GM23338 (cell line): ENCODE results near the gene MAP2K5. TPM values are rescaled to one million over a fixed set of nuclear protein-coding genes. Genes with fewer than 3 reads are reported as not detected.

ENCODE experiments used
- ATAC-seq: fragments of 200-7000 bp; cut with Tn5 transposase; 3 replicates; pipeline ENCODE4 v1.9.1; 2020
- DNase-seq: peaks from one replicate; pipeline ENCODE4 v3.0.0-alpha.2; 2015; ENCODE audit warnings: low spot score
- H2AFZ ChIP-seq: fragments of 200-600 bp; sonication (generic); 2 replicates; pipeline ENCODE4 v1.8.0; 2016; ENCODE audit warnings: antibody characterized with exemption, mild to moderate bottlenecking, moderate library complexity
- H3F3A ChIP-seq: fragments of 200-600 bp; sonication (generic); replicated peaks from 2 replicates; pipeline ENCODE4 v1.8.0; 2017; ENCODE audit warnings: antibody characterized with exemption, mixed run types, low read depth
- H3K27ac ChIP-seq: fragments of 200-600 bp; sonication (generic); 2 replicates; pipeline ENCODE4 v1.6.1; 2016; ENCODE audit warnings: low read depth
- H3K27me3 ChIP-seq: fragments of 200-600 bp; sonication (generic); 2 replicates; pipeline ENCODE4 v1.8.0; 2016; ENCODE audit warnings: mild to moderate bottlenecking, mixed run types, moderate library complexity; ENCODE audit not compliant: insufficient read depth
- H3K36me3 ChIP-seq: fragments of 200-600 bp; sonication (generic); 2 replicates; pipeline ENCODE4 v1.8.0; 2016; ENCODE audit warnings: mild to moderate bottlenecking; ENCODE audit not compliant: insufficient read depth
- H3K4me1 ChIP-seq: fragments of 200-600 bp; sonication (generic); 2 replicates; pipeline ENCODE4 v1.8.0; 2016; ENCODE audit warnings: mild to moderate bottlenecking, moderate library complexity; ENCODE audit not compliant: insufficient read depth
- H3K4me2 ChIP-seq: fragments of 200-600 bp; sonication (generic); 2 replicates; pipeline ENCODE4 v1.7.1; 2017; ENCODE audit warnings: mixed run types
- H3K4me3 ChIP-seq: fragments of 200-600 bp; sonication (generic); 2 replicates; pipeline ENCODE4 v1.6.1; 2016; ENCODE audit warnings: mixed run types
- H3K79me2 ChIP-seq: fragments of 200-600 bp; sonication (generic); replicated peaks from 2 replicates; pipeline ENCODE4 v1.8.0; 2017; ENCODE audit warnings: mild to moderate bottlenecking; ENCODE audit not compliant: insufficient read depth
- H3K9me2 ChIP-seq: fragments of 200-600 bp; sonication (generic); 2 replicates; pipeline ENCODE4 v1.8.0; 2017; ENCODE audit not compliant: insufficient read depth
- H4K20me1 ChIP-seq: fragments of 200-600 bp; sonication (generic); replicated peaks from 2 replicates; pipeline ENCODE4 v1.8.0; 2017; ENCODE audit warnings: mild to moderate bottlenecking; ENCODE audit not compliant: insufficient read depth
- H3K27ac Mint-ChIP-seq: 2 replicates; pipeline ENCODE4 v1.8.0; 2020; ENCODE audit warnings: inconsistent platforms, mild to moderate bottlenecking, moderate library complexity, mixed read lengths
- H3K27me3 Mint-ChIP-seq: 3 replicates; pipeline ENCODE4 v1.8.0; 2022; ENCODE audit warnings: low read depth, mild to moderate bottlenecking, moderate library complexity, mixed read lengths, inconsistent platforms; ENCODE audit not compliant: insufficient read depth, poor library complexity
- H3K36me3 Mint-ChIP-seq: 3 replicates; pipeline ENCODE4 v1.8.0; 2021; ENCODE audit warnings: low read depth, mild to moderate bottlenecking, inconsistent platforms, moderate library complexity, mixed read lengths
- H3K4me1 Mint-ChIP-seq: 3 replicates; pipeline ENCODE4 v1.8.0; 2020; ENCODE audit warnings: mild to moderate bottlenecking, inconsistent platforms, mixed read lengths
- H3K4me3 Mint-ChIP-seq: 3 replicates; pipeline ENCODE4 v1.8.0; 2021; ENCODE audit warnings: moderate library complexity, mild to moderate bottlenecking, inconsistent platforms, mixed read lengths
- H3K9me3 Mint-ChIP-seq: 3 replicates; pipeline ENCODE4 v1.8.0; 2020; ENCODE audit warnings: moderate library complexity, mild to moderate bottlenecking, inconsistent platforms, mixed read lengths
- CREB1 ChIP-seq: fragments of 250-450 bp; sonication (Bioruptor Pico); IDR thresholded peaks from 2 replicates; pipeline ENCODE4 v1.5.0; 2020; ENCODE audit warnings: low read depth, mild to moderate bottlenecking, moderate library complexity
- CTCF ChIP-seq, 2 experiments: fragments of 200-600 bp in 1 of 2; sonication (generic) in 1 of 2; conservative IDR thresholded peaks; 2 replicates each; pipeline versions ENCODE4 v1.5.1 to v1.6.1; 2016 to 2017; ENCODE audit warnings: antibody characterized with exemption in 2 of 2, low read depth in 2 of 2, mild to moderate bottlenecking in 2 of 2, moderate library complexity in 1 of 2
- EZH2 ChIP-seq: fragments of 200-600 bp; sonication (generic); IDR thresholded peaks from one replicate; pipeline ENCODE4 v1.8.0; 2017; ENCODE audit warnings: antibody characterized with exemption, mild to moderate bottlenecking, low read depth; ENCODE audit not compliant: unreplicated experiment
- EZH2phosphoT487 ChIP-seq: fragments of 200-600 bp; sonication (generic); IDR thresholded peaks from one replicate; pipeline ENCODE4 v1.8.1; 2018; ENCODE audit warnings: antibody characterized with exemption; ENCODE audit not compliant: unreplicated experiment
- POLR2AphosphoS5 ChIP-seq: IDR thresholded peaks from 2 replicates; pipeline ENCODE4 v1.6.1; 2016; ENCODE audit warnings: antibody characterized with exemption, low read depth
- REST ChIP-seq: IDR thresholded peaks from one replicate; pipeline ENCODE4 v1.6.1; 2018; ENCODE audit warnings: antibody characterized with exemption; ENCODE audit not compliant: unreplicated experiment
- STAT1 ChIP-seq: IDR thresholded peaks from one replicate; pipeline ENCODE4 v1.6.1; 2016; ENCODE audit warnings: antibody characterized with exemption; ENCODE audit not compliant: unreplicated experiment
- ZNF114 ChIP-seq: fragments of 250-450 bp; sonication (Bioruptor Pico); IDR thresholded peaks from 2 replicates; pipeline ENCODE4 v1.5.0; 2020; ENCODE audit warnings: mild to moderate bottlenecking, moderate library complexity
- ZNF331 ChIP-seq: fragments of 250-450 bp; sonication (Bioruptor Pico); IDR thresholded peaks from 2 replicates; pipeline ENCODE4 v1.5.0; 2020; ENCODE audit warnings: low read depth, mild to moderate bottlenecking, moderate library complexity
- ZNF462 ChIP-seq: fragments of 250-450 bp; sonication (Bioruptor Pico); IDR thresholded peaks from 2 replicates; pipeline ENCODE4 v1.5.0; 2020; ENCODE audit warnings: mild to moderate bottlenecking, moderate library complexity
- polyA plus RNA-seq: library from polyadenylated mRNA; unstranded; fragments of >200 nt; fragmentation: Nextera tagmentation; extraction: Ambion mirVana; gene quantifications from 2 replicates; pipeline ENCODE4 v1.2.1, GENCODE V29; 2016
- total RNA-seq: library from RNA; depleted of rRNA; stranded (reverse); fragments of >200 nt; shearing (Covaris generic); gene quantifications from 2 replicates; pipeline ENCODE4 v1.2.3, GENCODE V29; 2014

MAP2K5 gene
- total and polyA plus RNA-seq, 2 experiments from 2014 or later: 6.5 to 13.6 TPM

- no peak for TF ChIP-seq EZH2phosphoT487
- no peak for TF ChIP-seq ZNF331 (CRISPR knock-in tag)
- TF ChIP-seq CTCF (conservative IDR thresholded peaks at IDR 0.05; ENCODE audit: low read depth in 2 of 2): no peak
- TF ChIP-seq REST: no peak
- no peak for TF ChIP-seq EZH2
Measured at GRCh38 chr15:67607959-67608637, 65.6 kb downstream of the MAP2K5 start (continued).

GRCh38 chr15:67608638-67608959 is 66.1 kb downstream of the MAP2K5 start:
- no peak for DNase-seq
- Histone ChIP-seq H3K9me2 (no peaks in the 10 kb centered on the region), H3K79me2 (no peaks in the 10 kb centered on the region), H4K20me1 (no peaks in the 10 kb centered on the region; the same call in 1 of the 2 replicates), H3K4me2 (no peak overlapping the region), H3K27ac (no peak overlapping the region), H3K4me1 (no peaks in the 10 kb centered on the region; the same call in 1 of the 2 replicates), H3K27me3 (no peaks in the 10 kb centered on the region), H2AFZ (no peak overlapping the region), H3K36me3 (no peaks in the 10 kb centered on the region), H3K4me3 (no peak overlapping the region), H3F3A (no peaks in the 10 kb centered on the region)
- no peaks in the 10 kb centered on the region for H3K27me3 Mint-ChIP-seq
- peaks cover 4% of the 10 kb centered on the region; the same call in 2 of the 3 replicates for H3K4me1 Mint-ChIP-seq
- H3K4me3 Mint-ChIP-seq: no peak overlapping the region
- H3K9me3 Mint-ChIP-seq: no peaks in the 10 kb centered on the region
- H3K36me3 Mint-ChIP-seq: no peaks in the 10 kb centered on the region
- H3K27ac Mint-ChIP-seq: no peak overlapping the region
- ATAC-seq: no peak
- no peak for TF ChIP-seq CREB1 (CRISPR knock-in tag)
- no peak for TF ChIP-seq ZNF114 (CRISPR knock-in tag)
- no peak for TF ChIP-seq EZH2phosphoT487
- no peak for TF ChIP-seq EZH2
- TF ChIP-seq POLR2AphosphoS5: no peak
- TF ChIP-seq CTCF (conservative IDR thresholded peaks at IDR 0.05; ENCODE audit: low read depth in 2 of 2): no peak
- TF ChIP-seq STAT1: no peak
- no peak for TF ChIP-seq ZNF462 (CRISPR knock-in tag)
- TF ChIP-seq ZNF331 (CRISPR knock-in tag): no peak
